GM12872 (cell line): ENCODE measurements around the gene ZNF48.

Experiments
- TF ChIP-seq, protein P1 (sequence below): IDR thresholded peaks from 3 replicates; pipeline ENCODE4 v1.5.1; 2011; ENCODE audit warnings: low read depth, mild to moderate bottlenecking, low read length, moderate library complexity; ENCODE audit not compliant: insufficient read depth

Gene ZNF48

DNA sequence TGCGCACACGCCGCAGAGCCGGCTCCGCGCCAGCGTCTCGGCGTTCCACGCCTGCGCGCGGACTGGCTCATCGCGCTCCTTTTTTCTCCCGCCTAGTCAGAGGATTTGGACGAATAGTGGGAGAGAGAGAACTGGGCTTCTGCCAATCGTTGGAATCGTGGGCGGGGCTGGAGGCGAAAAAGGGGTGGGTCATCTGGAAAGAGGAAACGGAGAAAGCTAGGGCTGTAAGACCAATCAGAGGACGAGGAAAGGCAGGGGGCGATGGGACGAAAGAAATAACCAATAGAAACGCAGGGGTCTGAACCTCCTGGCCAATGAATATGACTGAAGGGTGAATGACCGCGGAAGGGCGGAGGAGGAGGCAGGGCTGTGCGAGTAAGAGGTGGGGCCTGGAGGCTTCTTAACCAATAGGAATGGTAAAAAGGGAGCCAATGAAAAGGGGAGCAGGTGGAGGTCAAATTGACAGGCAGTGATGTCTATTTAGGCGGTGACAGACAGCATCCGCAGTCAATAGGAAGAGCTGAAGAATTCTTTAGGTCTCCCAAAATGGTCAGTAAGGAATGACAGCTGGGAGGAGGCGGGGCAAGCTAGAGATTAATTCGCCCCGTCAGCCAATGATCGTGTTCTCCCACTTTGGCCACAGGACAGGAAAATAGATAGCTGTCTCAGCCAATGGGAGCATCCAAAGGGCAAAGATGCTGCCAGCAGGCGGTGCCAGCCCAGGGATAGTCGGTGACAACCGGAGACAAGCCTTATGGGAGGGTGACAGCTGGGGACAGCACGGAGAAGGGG is 24.6 kb upstream of the ZNF48 start, which contains the start of gene TBC1D10B:
TSS of gene TBC1D10B (minus strand) at position 39 of the 792 bp plus-strand sequence. CDS start 311 bp downstream, outside the sequence.
- TF ChIP-seq, protein P1, sequence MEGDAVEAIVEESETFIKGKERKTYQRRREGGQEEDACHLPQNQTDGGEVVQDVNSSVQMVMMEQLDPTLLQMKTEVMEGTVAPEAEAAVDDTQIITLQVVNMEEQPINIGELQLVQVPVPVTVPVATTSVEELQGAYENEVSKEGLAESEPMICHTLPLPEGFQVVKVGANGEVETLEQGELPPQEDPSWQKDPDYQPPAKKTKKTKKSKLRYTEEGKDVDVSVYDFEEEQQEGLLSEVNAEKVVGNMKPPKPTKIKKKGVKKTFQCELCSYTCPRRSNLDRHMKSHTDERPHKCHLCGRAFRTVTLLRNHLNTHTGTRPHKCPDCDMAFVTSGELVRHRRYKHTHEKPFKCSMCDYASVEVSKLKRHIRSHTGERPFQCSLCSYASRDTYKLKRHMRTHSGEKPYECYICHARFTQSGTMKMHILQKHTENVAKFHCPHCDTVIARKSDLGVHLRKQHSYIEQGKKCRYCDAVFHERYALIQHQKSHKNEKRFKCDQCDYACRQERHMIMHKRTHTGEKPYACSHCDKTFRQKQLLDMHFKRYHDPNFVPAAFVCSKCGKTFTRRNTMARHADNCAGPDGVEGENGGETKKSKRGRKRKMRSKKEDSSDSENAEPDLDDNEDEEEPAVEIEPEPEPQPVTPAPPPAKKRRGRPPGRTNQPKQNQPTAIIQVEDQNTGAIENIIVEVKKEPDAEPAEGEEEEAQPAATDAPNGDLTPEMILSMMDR = no peak

DNA sequence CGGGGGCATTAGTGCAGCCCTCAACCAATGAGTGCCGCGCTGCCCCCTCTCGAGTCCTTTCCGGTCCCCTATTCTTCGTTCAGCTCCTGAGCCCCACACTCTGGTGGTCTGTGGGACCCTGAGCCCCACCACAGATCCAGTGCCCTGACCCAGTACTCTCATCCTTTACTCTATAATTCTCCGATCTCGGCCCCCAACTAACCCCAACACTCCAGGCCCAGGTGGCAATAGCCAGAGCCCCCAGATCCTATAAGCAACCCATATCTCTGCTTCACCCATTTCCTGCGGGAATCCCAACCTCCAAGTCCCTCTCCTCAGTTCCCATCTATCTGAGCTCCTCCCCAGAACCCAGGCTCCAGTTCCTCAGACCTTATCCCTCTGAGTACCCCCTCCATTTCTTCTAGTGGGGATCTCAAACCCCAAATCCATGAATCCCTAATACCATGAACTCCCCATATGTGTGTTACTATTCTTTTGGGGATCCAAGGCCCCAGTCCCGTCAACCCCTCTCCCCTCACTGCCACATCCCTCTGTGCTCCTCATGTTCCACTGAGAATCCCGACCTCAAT is 23.9 kb upstream of the ZNF48 start:
- TF ChIP-seq, protein P1 = no peak

DNA sequence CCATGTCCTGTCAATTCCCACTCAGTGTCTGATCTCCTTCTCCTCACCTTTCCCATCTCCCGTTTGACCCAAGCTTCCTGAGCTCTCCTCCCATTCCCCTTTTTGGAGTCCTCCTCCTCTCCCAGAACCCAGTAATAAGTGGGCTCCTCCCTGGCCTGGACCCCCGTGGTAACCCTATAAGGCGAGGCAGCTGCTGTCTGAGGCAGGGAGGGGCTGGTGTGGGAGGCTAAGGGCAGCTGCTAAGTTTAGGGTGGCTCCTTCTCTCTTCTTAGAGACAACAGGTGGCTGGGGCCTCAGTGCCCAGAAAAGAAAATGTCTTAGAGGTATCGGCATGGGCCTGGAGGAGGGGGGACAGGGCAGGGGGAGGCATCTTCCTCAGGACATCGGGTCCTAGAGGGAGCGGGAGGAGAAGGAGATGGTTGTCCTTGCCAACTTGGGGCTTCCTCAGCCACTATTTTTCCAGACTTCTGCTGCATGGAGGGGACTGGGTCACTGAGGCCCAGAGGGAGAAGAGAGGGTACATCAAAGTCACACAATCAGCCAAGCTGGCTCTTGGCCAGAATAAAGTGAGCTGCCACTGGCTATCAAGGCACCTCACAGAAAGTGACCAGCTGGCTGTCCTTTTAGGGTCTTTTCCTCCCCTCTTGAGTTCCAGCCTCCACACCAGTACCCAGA is 23.0 kb upstream of the ZNF48 start:
- TF ChIP-seq, protein P1 = no peak

DNA sequence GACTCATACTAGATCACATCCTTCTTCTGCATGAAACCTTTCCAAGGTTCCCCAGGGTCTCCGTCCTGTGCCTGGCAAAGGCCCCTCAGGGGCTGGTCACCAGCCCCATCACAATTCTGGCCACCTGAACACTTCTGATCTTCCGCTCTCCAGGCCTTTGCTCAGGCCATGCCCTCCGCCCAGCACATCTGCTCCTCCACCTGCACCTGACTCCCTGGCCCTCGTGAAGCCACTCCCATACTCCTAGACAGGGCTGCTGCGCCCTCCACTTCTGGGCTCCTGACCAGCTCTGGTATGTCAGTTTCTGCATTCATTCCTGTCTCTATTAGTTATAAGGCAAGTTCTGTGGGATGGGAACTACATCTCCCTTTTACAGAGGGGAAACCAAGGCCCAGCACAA is 22.5 kb upstream of the ZNF48 start:
- TF ChIP-seq, protein P1 = no peak

- TF ChIP-seq, protein P1 = no peak
Measured at GRCh38 chr16:30374538-30374937, 20.7 kb upstream of the ZNF48 start, which contains the start of gene MYL11. MYL11 (plus strand) TSS chr16:30374802; CDS start chr16:30374858, 56 bp downstream.

DNA sequence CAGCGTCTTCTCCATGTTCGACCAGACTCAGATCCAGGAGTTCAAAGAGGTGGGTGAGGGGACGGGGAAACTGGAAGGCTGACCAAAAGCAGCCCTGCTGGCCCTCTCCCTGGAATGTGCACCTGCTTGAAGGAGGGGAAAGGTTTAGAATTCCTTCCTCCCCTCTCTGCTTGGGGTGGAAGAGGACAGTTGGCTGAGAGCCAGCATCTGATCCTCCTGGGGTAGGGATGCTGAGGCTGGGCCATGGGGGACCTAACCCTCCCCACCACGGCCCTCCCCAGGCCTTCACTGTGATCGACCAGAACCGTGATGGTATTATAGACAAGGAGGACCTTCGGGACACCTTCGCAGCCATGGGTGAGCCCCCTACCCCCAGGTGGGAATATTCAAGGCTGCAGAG is 19.4 kb upstream of the ZNF48 start:
- TF ChIP-seq, protein P1 = no peak

DNA sequence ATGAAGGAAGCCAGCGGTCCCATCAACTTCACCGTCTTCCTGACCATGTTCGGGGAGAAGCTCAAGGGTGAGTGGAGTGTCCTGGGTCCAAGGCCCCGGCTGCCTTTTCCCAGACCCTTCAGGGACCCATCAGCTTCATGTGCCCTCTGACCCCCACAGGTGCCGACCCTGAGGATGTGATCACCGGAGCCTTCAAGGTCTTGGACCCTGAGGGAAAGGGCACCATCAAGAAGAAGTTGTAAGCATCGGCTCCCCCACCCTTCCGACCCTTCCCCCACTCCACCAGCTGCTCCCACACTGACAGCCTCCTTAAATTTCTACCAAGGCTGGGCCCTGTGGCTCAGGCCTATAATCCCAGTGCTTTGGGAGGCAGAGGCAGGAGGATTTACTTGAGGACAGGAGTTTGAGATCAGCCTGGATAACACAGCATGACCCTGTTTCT is 18.7 kb upstream of the ZNF48 start:
- TF ChIP-seq, protein P1 = no peak
